B cell (primary cell): ENCODE data around the gene JPT2. TPM values are rescaled to one million over a fixed set of nuclear protein-coding genes. Genes with fewer than 3 reads are reported as not detected.

ENCODE experiments used
- ATAC-seq: fragments of 200-7000 bp; cut with Tn5 transposase; one replicate; pipeline ENCODE4 v1.10.0; 2021; ENCODE audit warnings: low read depth, mild to moderate bottlenecking, moderate number of reproducible peaks, moderate library complexity
- CTCF ChIA-PET: fragments of 350-600 bp; sonication (Branson Sonifier 250); formaldehyde crosslinking; loops from one replicate; lab custom pipeline; 2021; ENCODE audit warnings: antibody characterized with exemption, inconsistent platforms; lab: Charles Lee
- POLR2A ChIA-PET: fragments of 350-600 bp; sonication (Branson Sonifier 250); formaldehyde crosslinking; loops from one replicate; lab custom pipeline; 2021; ENCODE audit warnings: antibody characterized with exemption; lab: Charles Lee
- DNase-seq: peaks from one replicate; pipeline ENCODE4 v3.0.0; 2013
- H2AFZ ChIP-seq: 2 replicates; pipeline ENCODE4 v1.6.1; 2012; ENCODE audit warnings: mild to moderate bottlenecking, low read depth, low read length; ENCODE audit not compliant: insufficient read depth, poor library complexity, severe bottlenecking
- H3K27ac ChIP-seq, 2 donors: 1 replicate in 1 of 2; 2 replicates in 1 of 2; pipeline ENCODE4 v1.5.1; 2012 to 2013; ENCODE audit warnings: low read length in 2 of 2, mild to moderate bottlenecking in 2 of 2, moderate library complexity in 1 of 2
- H3K27me3 ChIP-seq, 4 experiments: fragments of 200-600 bp in 1 of 4; sonication (generic) in 1 of 4; replicated peaks in 1 of 4; 1 replicate in 2 of 4; 2 replicates in 2 of 4; pipeline versions ENCODE4 v1.6.1 to v1.7.0; 2013 to 2016; ENCODE audit warnings: low read length in 3 of 4, mild to moderate bottlenecking in 2 of 4, mixed read lengths in 1 of 4, moderate library complexity in 1 of 4; ENCODE audit not compliant: insufficient read depth in 4 of 4, control insufficient read depth in 3 of 4; ENCODE audit errors: control extremely low read depth in 1 of 4
- H3K36me3 ChIP-seq, 2 experiments: replicated peaks in 1 of 2; 1 replicate in 1 of 2; 2 replicates in 1 of 2; pipeline versions ENCODE4 v1.6.1 to v1.7.1; 2013; ENCODE audit warnings: low read length in 1 of 2; ENCODE audit not compliant: insufficient read depth in 2 of 2, control insufficient read depth in 1 of 2; ENCODE audit errors: control extremely low read depth in 1 of 2, extremely low read depth in 1 of 2
- H3K4me1 ChIP-seq, 2 donors: fragments of 200-600 bp in 1 of 2; sonication (generic) in 1 of 2; 1 replicate in 1 of 2; 2 replicates in 1 of 2; pipeline versions ENCODE4 v1.5.1 to v1.6.1; 2013 to 2017; ENCODE audit warnings: low read length in 2 of 2; ENCODE audit not compliant: control insufficient read depth in 2 of 2, insufficient read depth in 2 of 2
- H3K4me2 ChIP-seq: replicated peaks from 2 replicates; pipeline ENCODE3; 2012; ENCODE audit warnings: mild to moderate bottlenecking, low read depth, low read length; ENCODE audit not compliant: poor library complexity, severe bottlenecking
- H3K4me3 ChIP-seq, 5 experiments: fragments of 200-600 bp in 1 of 5; sonication (generic) in 1 of 5; 1 replicate in 3 of 5; 2 replicates in 2 of 5; pipeline versions ENCODE4 v1.5.1 to v1.7.0; 2011 to 2016; ENCODE audit warnings: low read length in 4 of 5, mild to moderate bottlenecking in 4 of 5, low read depth in 2 of 5, control low read depth in 1 of 5, moderate library complexity in 1 of 5; ENCODE audit not compliant: insufficient read depth in 1 of 5; ENCODE audit errors: control extremely low read depth in 1 of 5, extremely low read depth in 1 of 5
- H3K79me2 ChIP-seq: fragments of 200-600 bp; sonication (generic); one replicate; pipeline ENCODE4 v1.6.0; 2016; ENCODE audit warnings: low read length; ENCODE audit not compliant: control insufficient read depth, insufficient read depth
- H3K9ac ChIP-seq: fragments of 200-600 bp; sonication (generic); 2 replicates; pipeline ENCODE4 v1.6.1; 2017; ENCODE audit warnings: mild to moderate bottlenecking, low read length, moderate library complexity
- H3K9me3 ChIP-seq, 3 donors: one replicate each; pipeline versions ENCODE4 v1.6.1 to v1.7.1; 2013; ENCODE audit warnings: low read length in 2 of 3; ENCODE audit not compliant: control insufficient read depth in 2 of 3, insufficient read depth in 1 of 3; ENCODE audit errors: control extremely low read depth in 1 of 3
- H4K20me1 ChIP-seq: 2 replicates; pipeline ENCODE4 v1.6.0; 2012; ENCODE audit warnings: mild to moderate bottlenecking, low read length; ENCODE audit not compliant: insufficient read depth, control insufficient read depth, poor library complexity, severe bottlenecking
- H3K27ac Mint-ChIP-seq: one replicate; pipeline ENCODE4 v1.8.0; 2021; ENCODE audit warnings: mixed read lengths
- H3K27me3 Mint-ChIP-seq: one replicate; pipeline ENCODE4 v1.8.0; 2021; ENCODE audit warnings: mixed read lengths
- H3K4me1 Mint-ChIP-seq: one replicate; pipeline ENCODE4 v1.8.0; 2021; ENCODE audit warnings: mixed read lengths
- H3K4me3 Mint-ChIP-seq: one replicate; pipeline ENCODE4 v1.8.0; 2021; ENCODE audit warnings: mixed read lengths
- H3K9me3 Mint-ChIP-seq: one replicate; pipeline ENCODE4 v1.8.0; 2022; ENCODE audit warnings: mixed read lengths; ENCODE audit not compliant: insufficient read depth
- EZH2 ChIP-seq: IDR thresholded peaks from 2 replicates; pipeline ENCODE4 v1.6.1; 2012; ENCODE audit warnings: borderline replicate concordance, low read depth, mild to moderate bottlenecking, moderate library complexity, low read length; ENCODE audit not compliant: insufficient read depth, poor library complexity, severe bottlenecking
- WGBS: methylation state at CpG from one replicate; pipeline ENCODE4 v1.1.5; 2013; ENCODE audit warnings: missing lambda C conversion rate; ENCODE audit not compliant: insufficient coverage; 5-methylcytosine and 5-hydroxymethylcytosine counted together
- intact Hi-C: fragments of 100-400 bp; cut with micrococcal nuclease; formaldehyde crosslinking; loops from one replicate; pipeline ENCODE4 v1.10.0; 2022
- polyA plus RNA-seq: library from polyadenylated mRNA; depleted of rRNA; stranded (reverse); fragments of >200 nt; gene quantifications from 2 replicates; pipeline ENCODE4 v1.2.3, GENCODE V29; 2012
- total RNA-seq, 2 donors: library from RNA; stranded (reverse); fragments of 120-200 nt in 1 of 2; gene quantifications; 1 replicate in 1 of 2; 2 replicates in 1 of 2; pipeline versions ENCODE4 v1.2.3 to v1.2.4, GENCODE V29; 2013 to 2022
- TF ChIP-seq, protein P1 (sequence below): fragments of 200-600 bp; IDR thresholded peaks from one replicate; pipeline ENCODE4 v1.8.0; 2022; ENCODE audit warnings: antibody characterized with exemption, mild to moderate bottlenecking

JPT2 gene
- total and polyA plus RNA-seq, 2 donors (not counting 1 experiment from before 2014, with no cell fraction given) = 10.7 to 45.7 TPM

DNA sequence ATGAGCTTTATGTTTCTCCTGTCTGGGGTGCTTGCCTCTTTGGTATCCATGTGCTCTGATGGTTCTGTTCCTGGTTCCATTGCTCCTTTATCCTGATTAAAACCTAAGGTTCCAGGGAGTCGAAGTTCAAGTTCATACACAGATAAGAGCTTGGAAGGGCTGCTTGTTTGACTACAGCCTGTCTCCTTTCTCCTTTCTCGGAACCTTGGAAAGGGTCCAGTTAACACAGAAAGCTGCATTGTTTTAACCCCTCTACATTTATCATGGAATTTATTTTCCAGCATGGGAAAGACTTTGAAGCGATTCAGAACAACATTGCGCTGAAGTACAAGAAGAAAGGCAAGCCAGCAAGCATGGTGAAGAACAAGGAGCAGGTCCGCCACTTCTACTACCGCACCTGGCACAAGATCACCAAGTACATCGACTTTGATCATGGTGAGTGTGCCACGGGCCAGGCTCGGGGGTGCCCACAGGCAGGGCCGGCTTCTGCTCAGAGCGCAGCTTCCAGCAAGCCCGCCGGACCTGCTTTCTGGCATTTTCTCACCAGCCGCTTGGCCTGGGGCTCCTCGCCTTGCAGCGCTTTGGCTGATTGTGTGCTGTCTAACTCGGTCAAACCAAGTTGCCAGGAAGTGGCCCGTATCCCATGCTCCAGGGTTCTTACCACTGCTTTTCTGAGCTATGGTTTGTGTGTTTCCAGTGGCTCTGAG, 46.0 kb upstream of the JPT2 start:
- H4K20me1 ChIP-seq = peaks cover 43% of the 10 kb centered on the region
- H3K27me3 ChIP-seq = no peaks in the 10 kb centered on the region
- no peak overlapping the region for H3K4me3 ChIP-seq
- Mint-ChIP-seq H3K9me3 (no peaks in the 10 kb centered on the region), H3K27ac (no peak overlapping the region), H3K27me3 (no peaks in the 10 kb centered on the region), H3K4me1 (no peaks in the 10 kb centered on the region), H3K4me3 (no peak overlapping the region)
- ATAC-seq = no peak
- H3K36me3 ChIP-seq = peaks cover 0 to 74% of the 10 kb centered on the region in 2 experiments
- H3K27ac ChIP-seq = no peak overlapping the region
- TF ChIP-seq, protein P1, sequence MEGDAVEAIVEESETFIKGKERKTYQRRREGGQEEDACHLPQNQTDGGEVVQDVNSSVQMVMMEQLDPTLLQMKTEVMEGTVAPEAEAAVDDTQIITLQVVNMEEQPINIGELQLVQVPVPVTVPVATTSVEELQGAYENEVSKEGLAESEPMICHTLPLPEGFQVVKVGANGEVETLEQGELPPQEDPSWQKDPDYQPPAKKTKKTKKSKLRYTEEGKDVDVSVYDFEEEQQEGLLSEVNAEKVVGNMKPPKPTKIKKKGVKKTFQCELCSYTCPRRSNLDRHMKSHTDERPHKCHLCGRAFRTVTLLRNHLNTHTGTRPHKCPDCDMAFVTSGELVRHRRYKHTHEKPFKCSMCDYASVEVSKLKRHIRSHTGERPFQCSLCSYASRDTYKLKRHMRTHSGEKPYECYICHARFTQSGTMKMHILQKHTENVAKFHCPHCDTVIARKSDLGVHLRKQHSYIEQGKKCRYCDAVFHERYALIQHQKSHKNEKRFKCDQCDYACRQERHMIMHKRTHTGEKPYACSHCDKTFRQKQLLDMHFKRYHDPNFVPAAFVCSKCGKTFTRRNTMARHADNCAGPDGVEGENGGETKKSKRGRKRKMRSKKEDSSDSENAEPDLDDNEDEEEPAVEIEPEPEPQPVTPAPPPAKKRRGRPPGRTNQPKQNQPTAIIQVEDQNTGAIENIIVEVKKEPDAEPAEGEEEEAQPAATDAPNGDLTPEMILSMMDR = no peak
- TF ChIP-seq EZH2 = no peak
- no peak overlapping the region for H3K4me2 ChIP-seq
- ChIA-PET POLR2A (no interaction called here), CTCF (no interaction called here)
- no peak for DNase-seq
- no peak overlapping the region for H3K9ac ChIP-seq
- peaks cover 95% of the 10 kb centered on the region for H3K79me2 ChIP-seq
- intact Hi-C loops = no loop called here
- 98% methylated on average over 18 of the region's 18 CpGs for WGBS
- no peaks in the 10 kb centered on the region for H3K9me3 ChIP-seq
- H2AFZ ChIP-seq = no peak overlapping the region
- H3K4me1 ChIP-seq = no peaks in the 10 kb centered on the region

DNA sequence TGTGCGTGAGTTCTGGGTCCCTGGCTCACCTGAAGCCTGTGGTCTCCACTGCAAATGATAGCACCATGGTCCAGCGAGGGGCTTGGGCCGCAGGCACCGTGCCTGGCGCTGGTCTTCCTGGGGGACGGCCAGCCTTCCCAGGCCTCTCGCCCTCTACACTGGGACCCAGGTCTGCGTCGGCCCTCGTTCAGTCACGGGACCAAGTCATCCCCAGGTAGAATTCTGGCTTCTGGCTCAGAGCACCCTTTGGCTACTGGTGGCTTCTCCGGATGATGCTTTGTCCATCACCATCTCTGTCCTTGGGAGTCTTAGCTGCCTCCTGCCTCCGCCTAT, 45.5 kb upstream of the JPT2 start:
- H3K9ac ChIP-seq = no peak overlapping the region
- H4K20me1 ChIP-seq = peaks cover 39% of the 10 kb centered on the region
- no peaks in the 10 kb centered on the region for H3K4me1 ChIP-seq
- Mint-ChIP-seq H3K27ac (no peak overlapping the region), H3K4me1 (no peaks in the 10 kb centered on the region), H3K9me3 (no peaks in the 10 kb centered on the region), H3K4me3 (no peak overlapping the region), H3K27me3 (no peaks in the 10 kb centered on the region)
- ChIA-PET CTCF (no interaction called here), POLR2A (no interaction called here)
- WGBS = over 99% methylated on average over 13 of the region's 13 CpGs
- H3K4me2 ChIP-seq = no peak overlapping the region
- no peak overlapping the region for H2AFZ ChIP-seq
- no peaks in the 10 kb centered on the region for H3K9me3 ChIP-seq
- H3K27ac ChIP-seq = no peak overlapping the region
- ATAC-seq (no peak), DNase-seq (no peak)
- intact Hi-C loops = no loop called here
- no peak overlapping the region for H3K4me3 ChIP-seq
- H3K27me3 ChIP-seq = no peaks in the 10 kb centered on the region
- TF ChIP-seq EZH2 = no peak
- TF ChIP-seq, protein P1 = no peak
- H3K79me2 ChIP-seq = peaks cover 93% of the 10 kb centered on the region
- H3K36me3 ChIP-seq = peaks cover 0 to 74% of the 10 kb centered on the region in 2 experiments
